GM23338 (cell line): ENCODE measurements around the gene GMNC. TPM values are rescaled to one million over a fixed set of nuclear protein-coding genes. Genes with fewer than 3 reads are reported as not detected.

Experiments used
- ATAC-seq: fragments of 200-7000 bp; cut with Tn5 transposase; 3 replicates; pipeline ENCODE4 v1.9.1; 2020
- DNase-seq: peaks from one replicate; pipeline ENCODE4 v3.0.0-alpha.2; 2015; ENCODE audit warnings: low spot score
- H2AFZ ChIP-seq: fragments of 200-600 bp; sonication (generic); 2 replicates; pipeline ENCODE4 v1.8.0; 2016; ENCODE audit warnings: antibody characterized with exemption, mild to moderate bottlenecking, moderate library complexity
- H3F3A ChIP-seq: fragments of 200-600 bp; sonication (generic); replicated peaks from 2 replicates; pipeline ENCODE4 v1.8.0; 2017; ENCODE audit warnings: antibody characterized with exemption, mixed run types, low read depth
- H3K27ac ChIP-seq: fragments of 200-600 bp; sonication (generic); 2 replicates; pipeline ENCODE4 v1.6.1; 2016; ENCODE audit warnings: low read depth
- H3K27me3 ChIP-seq: fragments of 200-600 bp; sonication (generic); 2 replicates; pipeline ENCODE4 v1.8.0; 2016; ENCODE audit warnings: mild to moderate bottlenecking, mixed run types, moderate library complexity; ENCODE audit not compliant: insufficient read depth
- H3K36me3 ChIP-seq: fragments of 200-600 bp; sonication (generic); 2 replicates; pipeline ENCODE4 v1.8.0; 2016; ENCODE audit warnings: mild to moderate bottlenecking; ENCODE audit not compliant: insufficient read depth
- H3K4me1 ChIP-seq: fragments of 200-600 bp; sonication (generic); 2 replicates; pipeline ENCODE4 v1.8.0; 2016; ENCODE audit warnings: mild to moderate bottlenecking, moderate library complexity; ENCODE audit not compliant: insufficient read depth
- H3K4me2 ChIP-seq: fragments of 200-600 bp; sonication (generic); 2 replicates; pipeline ENCODE4 v1.7.1; 2017; ENCODE audit warnings: mixed run types
- H3K4me3 ChIP-seq: fragments of 200-600 bp; sonication (generic); 2 replicates; pipeline ENCODE4 v1.6.1; 2016; ENCODE audit warnings: mixed run types
- H3K79me2 ChIP-seq: fragments of 200-600 bp; sonication (generic); replicated peaks from 2 replicates; pipeline ENCODE4 v1.8.0; 2017; ENCODE audit warnings: mild to moderate bottlenecking; ENCODE audit not compliant: insufficient read depth
- H3K9me2 ChIP-seq: fragments of 200-600 bp; sonication (generic); 2 replicates; pipeline ENCODE4 v1.8.0; 2017; ENCODE audit not compliant: insufficient read depth
- H4K20me1 ChIP-seq: fragments of 200-600 bp; sonication (generic); replicated peaks from 2 replicates; pipeline ENCODE4 v1.8.0; 2017; ENCODE audit warnings: mild to moderate bottlenecking; ENCODE audit not compliant: insufficient read depth
- H3K27ac Mint-ChIP-seq: 2 replicates; pipeline ENCODE4 v1.8.0; 2020; ENCODE audit warnings: inconsistent platforms, mild to moderate bottlenecking, moderate library complexity, mixed read lengths
- H3K27me3 Mint-ChIP-seq: 3 replicates; pipeline ENCODE4 v1.8.0; 2022; ENCODE audit warnings: low read depth, mild to moderate bottlenecking, moderate library complexity, mixed read lengths, inconsistent platforms; ENCODE audit not compliant: insufficient read depth, poor library complexity
- H3K36me3 Mint-ChIP-seq: 3 replicates; pipeline ENCODE4 v1.8.0; 2021; ENCODE audit warnings: low read depth, mild to moderate bottlenecking, inconsistent platforms, moderate library complexity, mixed read lengths
- H3K4me1 Mint-ChIP-seq: 3 replicates; pipeline ENCODE4 v1.8.0; 2020; ENCODE audit warnings: mild to moderate bottlenecking, inconsistent platforms, mixed read lengths
- H3K4me3 Mint-ChIP-seq: 3 replicates; pipeline ENCODE4 v1.8.0; 2021; ENCODE audit warnings: moderate library complexity, mild to moderate bottlenecking, inconsistent platforms, mixed read lengths
- H3K9me3 Mint-ChIP-seq: 3 replicates; pipeline ENCODE4 v1.8.0; 2020; ENCODE audit warnings: moderate library complexity, mild to moderate bottlenecking, inconsistent platforms, mixed read lengths
- ETS1 ChIP-seq: IDR thresholded peaks from 2 replicates; pipeline ENCODE4 v1.6.1; 2016; ENCODE audit warnings: antibody characterized with exemption
- EZH2 ChIP-seq: fragments of 200-600 bp; sonication (generic); IDR thresholded peaks from one replicate; pipeline ENCODE4 v1.8.0; 2017; ENCODE audit warnings: antibody characterized with exemption, mild to moderate bottlenecking, low read depth; ENCODE audit not compliant: unreplicated experiment
- EZH2phosphoT487 ChIP-seq: fragments of 200-600 bp; sonication (generic); IDR thresholded peaks from one replicate; pipeline ENCODE4 v1.8.1; 2018; ENCODE audit warnings: antibody characterized with exemption; ENCODE audit not compliant: unreplicated experiment
- JUNB ChIP-seq: IDR thresholded peaks from one replicate; pipeline ENCODE4 v1.6.1; 2016; ENCODE audit warnings: antibody characterized with exemption; ENCODE audit not compliant: unreplicated experiment
- NANOG ChIP-seq: IDR thresholded peaks from 2 replicates; pipeline ENCODE4 v1.6.1; 2016; ENCODE audit warnings: antibody characterized with exemption, borderline replicate concordance
- POLR2AphosphoS5 ChIP-seq: IDR thresholded peaks from 2 replicates; pipeline ENCODE4 v1.6.1; 2016; ENCODE audit warnings: antibody characterized with exemption, low read depth
- STAT1 ChIP-seq: IDR thresholded peaks from one replicate; pipeline ENCODE4 v1.6.1; 2016; ENCODE audit warnings: antibody characterized with exemption; ENCODE audit not compliant: unreplicated experiment
- ZNF114 ChIP-seq: fragments of 250-450 bp; sonication (Bioruptor Pico); IDR thresholded peaks from 2 replicates; pipeline ENCODE4 v1.5.0; 2020; ENCODE audit warnings: mild to moderate bottlenecking, moderate library complexity
- ZNF331 ChIP-seq: fragments of 250-450 bp; sonication (Bioruptor Pico); IDR thresholded peaks from 2 replicates; pipeline ENCODE4 v1.5.0; 2020; ENCODE audit warnings: low read depth, mild to moderate bottlenecking, moderate library complexity
- polyA plus RNA-seq: library from polyadenylated mRNA; unstranded; fragments of >200 nt; fragmentation: Nextera tagmentation; extraction: Ambion mirVana; gene quantifications from 2 replicates; pipeline ENCODE4 v1.2.1, GENCODE V29; 2016
- total RNA-seq: library from RNA; depleted of rRNA; stranded (reverse); fragments of >200 nt; shearing (Covaris generic); gene quantifications from 2 replicates; pipeline ENCODE4 v1.2.3, GENCODE V29; 2014
- TF ChIP-seq, protein P1 (sequence below): IDR thresholded peaks from one replicate; pipeline ENCODE4 v1.6.1; 2018; ENCODE audit warnings: antibody characterized with exemption; ENCODE audit not compliant: unreplicated experiment
- TF ChIP-seq, protein P2 (sequence below), 2 experiments: fragments of 200-600 bp in 1 of 2; sonication (generic) in 1 of 2; conservative IDR thresholded peaks; 2 replicates each; pipeline versions ENCODE4 v1.5.1 to v1.6.1; 2016 to 2017; ENCODE audit warnings: antibody characterized with exemption in 2 of 2, low read depth in 2 of 2, mild to moderate bottlenecking in 2 of 2, moderate library complexity in 1 of 2

GMNC gene
- total and polyA plus RNA-seq, 2 experiments from 2014 or later = 0.13 to 0.31 TPM

DNA sequence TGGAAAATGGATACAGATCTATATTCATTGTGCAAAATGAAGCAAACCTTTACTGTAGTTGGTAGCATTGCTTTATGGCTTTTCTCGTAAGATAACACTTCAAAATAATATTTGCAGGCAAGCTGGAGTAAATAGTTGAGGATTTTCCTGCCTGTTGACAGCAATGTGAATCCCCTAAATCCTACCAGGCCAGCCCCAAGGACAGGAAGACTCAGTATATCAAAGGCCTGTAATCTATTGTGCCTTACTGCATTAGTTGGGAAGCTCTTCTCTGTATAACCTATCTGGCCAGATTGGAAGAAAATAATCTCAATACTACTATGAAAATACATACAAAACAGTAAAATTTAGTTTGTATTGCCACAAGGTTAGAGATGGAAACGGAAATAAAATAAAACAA is 4.6 kb upstream of the GMNC start:
- Histone ChIP-seq H3K27ac (no peak overlapping the region), H4K20me1 (no peaks in the 10 kb centered on the region), H3K4me1 (no peaks in the 10 kb centered on the region), H3F3A (no peaks in the 10 kb centered on the region), H3K9me2 (no peaks in the 10 kb centered on the region), H3K79me2 (no peaks in the 10 kb centered on the region), H3K4me2 (no peak overlapping the region), H3K27me3 (peaks cover 20% of the 10 kb centered on the region), H3K4me3 (no peak overlapping the region), H2AFZ (no peak overlapping the region), H3K36me3 (no peaks in the 10 kb centered on the region)
- H3K27ac Mint-ChIP-seq = no peak overlapping the region
- H3K4me3 Mint-ChIP-seq = no peak overlapping the region
- no peaks in the 10 kb centered on the region for H3K36me3 Mint-ChIP-seq
- no peak for ATAC-seq
- TF ChIP-seq, protein P1, sequence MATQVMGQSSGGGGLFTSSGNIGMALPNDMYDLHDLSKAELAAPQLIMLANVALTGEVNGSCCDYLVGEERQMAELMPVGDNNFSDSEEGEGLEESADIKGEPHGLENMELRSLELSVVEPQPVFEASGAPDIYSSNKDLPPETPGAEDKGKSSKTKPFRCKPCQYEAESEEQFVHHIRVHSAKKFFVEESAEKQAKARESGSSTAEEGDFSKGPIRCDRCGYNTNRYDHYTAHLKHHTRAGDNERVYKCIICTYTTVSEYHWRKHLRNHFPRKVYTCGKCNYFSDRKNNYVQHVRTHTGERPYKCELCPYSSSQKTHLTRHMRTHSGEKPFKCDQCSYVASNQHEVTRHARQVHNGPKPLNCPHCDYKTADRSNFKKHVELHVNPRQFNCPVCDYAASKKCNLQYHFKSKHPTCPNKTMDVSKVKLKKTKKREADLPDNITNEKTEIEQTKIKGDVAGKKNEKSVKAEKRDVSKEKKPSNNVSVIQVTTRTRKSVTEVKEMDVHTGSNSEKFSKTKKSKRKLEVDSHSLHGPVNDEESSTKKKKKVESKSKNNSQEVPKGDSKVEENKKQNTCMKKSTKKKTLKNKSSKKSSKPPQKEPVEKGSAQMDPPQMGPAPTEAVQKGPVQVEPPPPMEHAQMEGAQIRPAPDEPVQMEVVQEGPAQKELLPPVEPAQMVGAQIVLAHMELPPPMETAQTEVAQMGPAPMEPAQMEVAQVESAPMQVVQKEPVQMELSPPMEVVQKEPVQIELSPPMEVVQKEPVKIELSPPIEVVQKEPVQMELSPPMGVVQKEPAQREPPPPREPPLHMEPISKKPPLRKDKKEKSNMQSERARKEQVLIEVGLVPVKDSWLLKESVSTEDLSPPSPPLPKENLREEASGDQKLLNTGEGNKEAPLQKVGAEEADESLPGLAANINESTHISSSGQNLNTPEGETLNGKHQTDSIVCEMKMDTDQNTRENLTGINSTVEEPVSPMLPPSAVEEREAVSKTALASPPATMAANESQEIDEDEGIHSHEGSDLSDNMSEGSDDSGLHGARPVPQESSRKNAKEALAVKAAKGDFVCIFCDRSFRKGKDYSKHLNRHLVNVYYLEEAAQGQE = no peak
- TF ChIP-seq ETS1 (no peak), JUNB (no peak), ZNF114 (no peak), NANOG (no peak), POLR2AphosphoS5 (no peak), EZH2 (no peak), ZNF331 (CRISPR knock-in tag) (no peak), EZH2phosphoT487 (no peak)
- no peak for DNase-seq
- no peaks in the 10 kb centered on the region for H3K9me3 Mint-ChIP-seq
- peaks cover 3% of the 10 kb centered on the region; the same call in 1 of the 3 replicates for H3K4me1 Mint-ChIP-seq
- H3K27me3 Mint-ChIP-seq = peaks cover 6% of the 10 kb centered on the region

- H3K4me3 ChIP-seq = no peak overlapping the region
- H3K36me3 Mint-ChIP-seq = no peaks in the 10 kb centered on the region
- no peak for ATAC-seq
Measured at GRCh38 chr3:190865828-190866227, 3.3 kb upstream of the GMNC start.

More at GRCh38 chr3:190865828-190866227, 3.3 kb upstream of the GMNC start:
- DNase-seq = peak; percentile 46
- no peak overlapping the region for H2AFZ ChIP-seq
- no peaks in the 10 kb centered on the region for H3K79me2 ChIP-seq
- TF ChIP-seq, protein P2, sequence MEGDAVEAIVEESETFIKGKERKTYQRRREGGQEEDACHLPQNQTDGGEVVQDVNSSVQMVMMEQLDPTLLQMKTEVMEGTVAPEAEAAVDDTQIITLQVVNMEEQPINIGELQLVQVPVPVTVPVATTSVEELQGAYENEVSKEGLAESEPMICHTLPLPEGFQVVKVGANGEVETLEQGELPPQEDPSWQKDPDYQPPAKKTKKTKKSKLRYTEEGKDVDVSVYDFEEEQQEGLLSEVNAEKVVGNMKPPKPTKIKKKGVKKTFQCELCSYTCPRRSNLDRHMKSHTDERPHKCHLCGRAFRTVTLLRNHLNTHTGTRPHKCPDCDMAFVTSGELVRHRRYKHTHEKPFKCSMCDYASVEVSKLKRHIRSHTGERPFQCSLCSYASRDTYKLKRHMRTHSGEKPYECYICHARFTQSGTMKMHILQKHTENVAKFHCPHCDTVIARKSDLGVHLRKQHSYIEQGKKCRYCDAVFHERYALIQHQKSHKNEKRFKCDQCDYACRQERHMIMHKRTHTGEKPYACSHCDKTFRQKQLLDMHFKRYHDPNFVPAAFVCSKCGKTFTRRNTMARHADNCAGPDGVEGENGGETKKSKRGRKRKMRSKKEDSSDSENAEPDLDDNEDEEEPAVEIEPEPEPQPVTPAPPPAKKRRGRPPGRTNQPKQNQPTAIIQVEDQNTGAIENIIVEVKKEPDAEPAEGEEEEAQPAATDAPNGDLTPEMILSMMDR (conservative IDR thresholded peaks at IDR 0.05; ENCODE audit: low read depth in 2 of 2) = peak; percentile 26 to 49; a peak in 3 of 4 replicates
- no peak for TF ChIP-seq STAT1
- H3K4me2 ChIP-seq = no peak overlapping the region
- peaks cover 32% of the 10 kb centered on the region for H3K27me3 ChIP-seq
- Mint-ChIP-seq H3K4me1 (peaks cover 3% of the 10 kb centered on the region; the same call in 1 of the 3 replicates), H3K27ac (no peak overlapping the region), H3K4me3 (no peak overlapping the region), H3K9me3 (no peaks in the 10 kb centered on the region), H3K27me3 (peaks cover 7% of the 10 kb centered on the region)
- no peaks in the 10 kb centered on the region for H3K9me2 ChIP-seq
- no peaks in the 10 kb centered on the region for H4K20me1 ChIP-seq
- H3K36me3 ChIP-seq = no peaks in the 10 kb centered on the region
- no peaks in the 10 kb centered on the region for H3F3A ChIP-seq
- no peak overlapping the region for H3K27ac ChIP-seq
- no peaks in the 10 kb centered on the region for H3K4me1 ChIP-seq
